GM19372 (cell line): ENCODE measurements around the gene ZSWIM4.
"Not testable (repeated sequence)": the region's sequence is repeated elsewhere in the genome, so short reads cannot be mapped to it uniquely, and the experiment has no call there.

Experiments used
- ATAC-seq: cut with Tn5 transposase; IDR thresholded peaks from one replicate; pipeline ENCODE4 v1.9.1; 2021; ENCODE audit warnings: mild to moderate bottlenecking, low read depth, moderate library complexity; ENCODE audit not compliant: unreplicated experiment

The ZSWIM4 gene

DNA sequence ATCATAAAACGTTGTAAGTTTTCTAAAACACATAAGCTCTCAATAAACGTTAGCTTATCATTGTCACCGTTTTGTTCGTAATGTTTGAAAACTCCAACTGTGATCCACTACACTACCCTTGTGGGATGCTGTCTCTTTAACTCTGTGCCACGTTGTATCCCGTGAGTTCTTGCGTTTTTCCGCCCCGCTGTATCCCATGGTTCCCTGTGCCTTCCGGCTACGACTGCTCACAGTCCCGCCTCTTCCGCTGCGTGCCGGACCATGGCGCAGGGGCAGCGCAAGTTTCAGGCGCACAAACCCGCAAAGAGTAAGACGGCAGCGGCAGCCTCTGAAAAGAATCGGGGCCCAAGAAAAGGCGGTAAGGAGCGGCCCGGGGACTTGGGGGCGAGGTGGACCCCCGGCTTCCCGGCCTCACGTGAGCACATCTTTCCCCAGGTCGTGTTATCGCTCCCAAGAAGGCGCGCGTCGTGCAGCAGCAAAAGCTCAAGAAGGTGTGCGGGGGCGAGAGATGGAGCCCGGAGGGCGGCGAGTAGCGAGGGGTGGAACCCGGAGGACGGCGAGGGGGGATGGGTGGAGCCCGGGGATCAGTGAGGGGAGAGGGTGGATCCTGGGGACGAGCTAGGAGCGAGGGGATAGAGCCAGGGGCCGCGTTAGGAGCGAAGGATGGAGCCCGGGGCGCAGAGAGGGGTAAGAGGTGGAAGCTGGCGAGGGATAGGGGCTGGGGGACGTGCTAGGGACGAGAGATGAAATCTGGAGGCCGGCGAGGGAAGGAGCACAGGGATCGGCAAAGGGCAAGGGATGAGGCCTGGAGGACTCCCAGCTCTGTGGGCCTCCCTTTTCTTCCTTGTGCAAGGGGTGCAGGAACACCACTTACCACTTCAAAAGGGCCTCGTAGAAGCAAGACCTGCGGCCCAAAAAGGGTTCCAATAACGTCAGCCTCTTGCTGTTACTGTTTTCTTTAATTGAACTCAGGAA is 20.7 kb upstream of the ZSWIM4 start, which contains the start of gene C19orf53:
Gene C19orf53 (plus strand): TSS at position 240 of the 975 bp plus-strand sequence. CDS start 22 bp downstream, at position 262.
- ATAC-seq: peak; percentile 97

DNA sequence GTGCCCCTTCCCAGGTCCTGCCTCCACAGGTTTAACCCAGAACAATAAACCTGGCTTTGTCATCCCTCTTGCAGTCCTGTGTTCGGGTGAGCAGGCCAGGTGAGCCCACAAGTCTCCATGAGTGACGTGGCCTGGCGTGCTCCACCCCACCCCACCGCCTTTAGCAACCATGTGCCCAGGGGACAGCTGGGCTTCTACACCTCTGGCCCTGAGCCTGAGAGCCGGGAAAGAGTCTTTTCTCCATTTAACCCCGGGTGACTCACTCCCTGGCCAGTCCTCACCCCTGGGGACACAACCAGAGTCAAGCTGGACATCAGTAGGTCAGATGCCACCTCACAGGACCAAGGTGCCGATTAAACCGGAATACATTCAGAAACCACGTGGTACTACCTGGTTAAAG is 16.8 kb upstream of the ZSWIM4 start:
- no peak for ATAC-seq

DNA sequence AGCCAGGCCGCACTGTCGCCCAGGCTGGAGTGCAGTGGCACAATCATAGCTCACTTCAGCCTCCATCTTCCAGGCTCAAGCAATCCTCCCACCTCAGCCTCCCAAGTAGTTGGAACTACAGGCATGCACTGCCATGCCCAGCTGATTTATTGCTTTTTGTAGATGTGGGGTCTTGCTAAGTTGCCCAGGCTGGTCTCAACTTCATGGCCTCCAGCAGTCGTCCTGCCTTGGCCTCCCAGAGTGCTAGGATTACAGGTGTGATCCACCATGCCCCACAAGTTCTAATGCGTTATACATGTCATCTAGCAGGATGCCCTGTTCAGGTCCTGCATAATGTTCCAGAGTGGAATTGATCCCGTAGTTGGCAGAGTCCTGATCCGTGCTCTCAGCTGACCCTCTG is 16.4 kb upstream of the ZSWIM4 start:
- ATAC-seq: no peak

DNA sequence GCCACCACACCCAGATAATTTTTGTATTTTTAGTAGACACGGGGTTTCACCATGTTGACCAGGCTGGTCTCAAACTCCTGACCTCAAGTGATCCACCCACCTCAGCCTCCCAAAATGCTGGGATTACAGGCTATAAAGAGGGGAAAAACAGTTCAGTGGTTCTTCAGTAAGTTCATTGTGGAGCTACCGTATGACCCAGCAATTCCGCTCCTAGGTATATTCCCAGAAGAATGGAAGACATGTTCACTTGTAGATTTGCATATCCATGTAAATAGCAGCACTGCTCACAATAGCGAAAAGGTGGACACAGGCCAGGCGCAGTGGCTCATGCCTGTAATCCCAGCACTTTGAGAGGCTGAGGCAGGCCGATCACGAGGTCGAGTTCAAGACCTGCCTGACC is 15.4 kb upstream of the ZSWIM4 start:
- not testable (repeated sequence) for ATAC-seq

DNA sequence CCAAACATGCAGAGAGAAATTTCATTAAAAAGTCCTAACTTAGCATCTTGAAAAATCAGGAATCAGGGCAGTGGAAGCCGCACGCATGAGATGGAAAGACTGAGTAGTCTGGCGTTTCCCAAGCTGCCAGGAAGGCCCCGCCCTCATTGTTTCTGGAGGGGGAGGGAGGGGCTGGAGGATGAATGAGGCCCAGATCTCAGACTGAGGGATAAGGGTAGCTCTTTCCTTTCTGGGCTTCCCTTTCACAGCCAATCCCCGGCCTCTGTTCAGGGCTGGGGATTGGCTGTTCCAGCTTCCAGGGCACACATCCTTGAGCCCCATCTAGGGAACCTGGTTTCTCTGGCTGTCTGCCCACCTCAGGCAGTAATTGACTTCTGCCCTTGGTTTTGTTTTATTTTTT is 13.7 kb upstream of the ZSWIM4 start:
- no peak for ATAC-seq

DNA sequence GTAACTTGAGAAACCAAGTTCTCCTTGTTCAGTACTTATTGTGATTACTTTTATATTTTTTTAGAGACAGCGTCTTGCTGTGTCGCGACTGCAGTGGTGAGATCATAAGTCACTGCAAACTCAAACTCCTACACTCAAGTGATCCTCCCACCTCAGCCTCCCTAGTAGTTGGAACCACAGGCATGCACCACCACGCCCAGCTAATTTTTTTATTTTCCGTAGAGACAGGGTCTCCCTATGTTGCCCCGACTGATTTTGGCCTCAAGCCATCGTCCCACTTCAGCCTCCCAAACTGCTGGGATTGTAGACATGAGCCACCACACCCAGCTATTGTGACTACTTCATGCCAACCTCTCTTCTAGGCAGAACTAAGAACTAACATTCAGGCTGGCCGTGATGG is 12.7 kb upstream of the ZSWIM4 start:
- ATAC-seq: no peak

DNA sequence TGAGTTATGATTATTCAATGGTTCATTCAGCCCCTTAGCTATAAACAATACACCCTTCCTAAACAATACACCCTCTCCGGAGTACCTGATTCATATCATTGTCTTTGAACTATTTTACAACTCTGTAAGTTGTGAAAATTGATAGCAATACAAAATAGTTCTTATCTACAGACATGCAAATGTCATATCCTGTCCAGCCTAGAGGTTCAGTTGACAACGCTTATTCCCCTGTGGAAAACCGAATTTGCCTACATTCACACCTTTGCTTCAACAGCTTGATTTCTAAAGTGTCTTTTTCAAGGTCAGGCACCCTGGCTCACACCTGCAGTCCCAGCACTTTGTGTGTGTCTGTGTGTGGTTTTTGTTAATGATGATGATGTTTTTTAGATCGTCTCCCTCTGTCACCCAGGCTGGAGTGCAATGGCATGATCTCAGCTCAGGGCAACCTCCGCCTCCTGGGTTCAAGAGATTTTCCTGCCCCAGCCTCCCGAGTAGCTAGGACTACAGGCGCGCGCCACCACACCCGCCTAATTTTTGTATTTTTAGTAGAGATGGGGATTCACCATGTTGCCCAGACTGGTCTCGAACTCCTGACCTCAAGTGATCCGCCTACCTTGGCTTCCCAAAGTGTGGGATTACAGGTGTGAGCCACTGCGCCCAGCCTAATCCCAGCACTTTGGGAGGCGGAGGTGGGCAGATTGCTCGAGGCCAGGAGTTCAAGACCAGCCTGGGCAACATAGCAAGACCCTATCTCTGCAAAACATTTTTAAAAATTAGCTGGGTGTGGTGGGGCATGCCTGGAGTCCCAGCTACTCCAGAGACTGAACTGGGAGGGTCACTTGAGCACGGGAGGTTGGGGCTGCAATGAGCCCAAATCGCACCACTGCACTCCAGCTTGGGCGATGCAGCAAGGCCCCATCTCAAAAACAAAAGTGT is 11.4 kb upstream of the ZSWIM4 start:
- no peak for ATAC-seq

DNA sequence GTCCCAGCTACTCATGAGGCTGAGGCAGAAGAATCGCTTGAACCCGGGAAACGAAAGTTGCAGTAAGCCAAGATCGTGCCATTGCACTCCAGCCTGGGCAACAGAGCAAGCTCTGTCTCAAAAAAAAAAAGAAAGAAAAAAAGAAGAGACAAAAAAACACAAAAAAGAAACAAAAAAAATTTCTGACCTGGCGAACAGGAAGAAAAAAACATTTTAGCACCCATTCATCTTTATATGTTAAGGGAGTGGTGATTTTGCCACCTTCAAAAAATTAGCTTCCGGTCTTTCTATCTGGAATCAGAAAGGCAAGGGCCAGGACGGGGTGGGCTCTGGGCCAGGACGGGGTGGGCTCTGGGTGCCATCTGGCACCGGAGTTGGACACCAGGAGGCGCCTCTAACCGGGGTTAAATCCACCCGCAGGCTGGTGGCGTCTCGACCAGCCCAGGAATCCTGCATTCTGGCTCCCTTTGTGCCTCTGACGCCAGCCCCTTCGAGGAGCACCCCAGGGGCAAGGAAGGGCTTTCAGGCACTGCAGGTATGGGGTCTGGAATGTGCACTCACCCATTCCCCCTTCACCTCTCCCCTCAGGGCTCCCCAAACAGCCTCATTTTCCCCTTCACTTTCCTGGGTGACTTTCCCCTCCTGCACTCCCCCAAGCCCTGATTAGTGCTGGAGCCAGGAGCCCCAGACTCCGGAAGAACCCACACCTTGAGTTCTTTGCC is 10.4 kb upstream of the ZSWIM4 start:
- ATAC-seq: no peak

DNA sequence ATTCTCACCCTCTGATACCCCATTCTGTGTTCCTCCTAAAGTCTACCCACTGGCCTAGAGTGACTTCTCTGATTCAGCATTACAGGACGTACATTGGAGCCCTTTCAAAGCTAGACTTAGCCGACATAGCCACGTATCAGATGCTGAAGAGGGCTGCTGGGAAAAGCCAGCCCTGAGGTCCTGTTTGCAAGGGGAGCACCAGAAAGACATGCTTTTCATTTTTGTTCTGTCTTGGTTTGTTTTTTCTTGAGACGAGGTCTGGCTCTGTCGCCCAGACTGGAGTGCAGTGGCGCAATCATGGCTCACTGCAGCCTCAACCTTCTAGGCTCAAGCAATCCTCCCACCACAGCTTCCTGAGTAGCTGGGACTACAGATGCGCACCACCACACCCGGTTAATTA is 6.3 kb upstream of the ZSWIM4 start:
- ATAC-seq: no peak

DNA sequence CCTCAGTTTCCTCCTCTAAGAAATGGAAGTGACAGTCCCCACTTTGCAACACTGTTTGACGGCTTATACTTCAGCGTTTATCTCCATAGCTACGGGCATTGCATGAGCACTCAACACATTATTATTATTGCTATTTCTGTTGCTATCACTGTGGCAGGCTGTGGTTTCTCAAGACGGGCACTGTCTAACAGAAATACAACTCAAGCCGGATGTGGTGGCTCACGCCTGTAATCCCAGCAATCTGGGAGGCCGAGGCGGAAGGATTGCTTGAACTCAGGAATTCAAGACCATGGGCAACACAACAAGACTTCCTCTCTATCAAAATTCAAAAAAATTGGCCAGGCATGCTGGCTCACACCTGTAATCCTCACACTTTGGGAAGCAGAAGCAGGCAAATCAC is 4.9 kb upstream of the ZSWIM4 start:
- ATAC-seq: no peak

DNA sequence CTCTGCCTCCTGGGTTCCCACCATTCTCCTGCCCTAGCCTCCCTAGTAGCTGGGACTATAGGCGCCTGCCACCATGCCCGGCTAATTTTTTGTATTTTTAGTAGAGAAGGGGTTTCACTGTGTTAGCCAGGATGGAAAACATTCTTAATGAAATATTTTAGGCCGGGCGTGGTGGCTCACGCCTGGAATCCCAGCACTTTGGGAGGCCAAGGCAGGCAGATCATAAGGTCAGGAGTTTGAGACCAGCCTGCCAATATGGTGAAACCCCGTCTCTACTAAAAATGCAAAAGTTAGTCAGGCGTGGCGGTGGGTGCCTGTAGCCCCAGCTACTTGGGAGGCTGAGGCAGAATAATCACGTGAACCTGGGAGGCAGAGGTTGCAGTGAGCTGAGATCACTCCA is 1.9 kb upstream of the ZSWIM4 start:
- not testable (repeated sequence) for ATAC-seq

DNA sequence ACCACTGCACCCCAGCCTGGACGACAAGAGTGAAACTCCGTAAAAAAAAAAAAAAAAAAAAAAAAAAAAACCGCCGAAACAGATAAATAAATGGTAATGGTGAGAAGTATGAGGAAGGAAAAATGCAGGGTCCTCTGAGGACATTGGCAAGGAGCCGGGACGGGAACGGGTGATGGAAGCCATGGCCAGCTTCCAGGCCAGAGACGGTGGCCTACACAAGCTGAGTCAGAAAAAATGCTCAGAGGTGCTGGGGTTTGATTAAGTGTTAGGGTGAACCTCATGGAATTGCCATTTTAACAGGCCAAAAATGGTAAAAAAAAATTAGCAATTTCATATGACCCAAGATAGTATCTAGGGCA is 866 bp upstream of the ZSWIM4 start:
- ATAC-seq: no peak

DNA sequence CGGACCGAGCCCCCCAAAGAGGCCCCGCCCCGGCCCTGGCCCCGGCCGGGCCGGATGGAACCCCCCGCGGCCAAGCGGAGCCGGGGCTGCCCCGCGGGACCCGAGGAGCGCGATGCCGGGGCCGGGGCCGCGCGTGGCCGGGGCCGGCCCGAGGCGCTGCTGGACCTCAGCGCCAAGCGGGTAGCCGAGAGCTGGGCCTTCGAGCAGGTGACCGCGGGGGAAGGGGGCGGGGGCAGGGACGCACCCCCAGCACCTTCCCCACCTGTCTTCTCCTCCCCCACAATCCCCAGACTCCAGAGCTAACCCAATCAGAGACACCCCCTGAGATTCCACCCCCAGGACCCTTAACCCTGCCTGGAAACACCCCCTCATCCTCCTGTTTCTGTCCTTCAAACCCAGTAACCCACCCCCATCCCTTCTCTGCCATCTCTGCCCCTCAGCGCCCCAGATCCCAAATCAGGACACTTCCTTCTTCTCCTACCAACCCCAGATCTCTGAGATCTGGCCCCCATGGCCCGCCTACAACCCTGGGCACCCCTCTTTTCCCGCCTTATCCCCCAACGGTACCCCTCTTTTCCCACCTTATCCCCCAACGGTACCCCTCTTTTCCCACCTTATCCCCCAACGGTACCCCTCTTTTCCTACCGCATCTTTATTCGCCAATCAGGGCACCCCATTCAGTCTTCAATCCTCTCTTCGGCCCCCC is 505 bp downstream of the ZSWIM4 start:
- peak; percentile 23 for ATAC-seq

DNA sequence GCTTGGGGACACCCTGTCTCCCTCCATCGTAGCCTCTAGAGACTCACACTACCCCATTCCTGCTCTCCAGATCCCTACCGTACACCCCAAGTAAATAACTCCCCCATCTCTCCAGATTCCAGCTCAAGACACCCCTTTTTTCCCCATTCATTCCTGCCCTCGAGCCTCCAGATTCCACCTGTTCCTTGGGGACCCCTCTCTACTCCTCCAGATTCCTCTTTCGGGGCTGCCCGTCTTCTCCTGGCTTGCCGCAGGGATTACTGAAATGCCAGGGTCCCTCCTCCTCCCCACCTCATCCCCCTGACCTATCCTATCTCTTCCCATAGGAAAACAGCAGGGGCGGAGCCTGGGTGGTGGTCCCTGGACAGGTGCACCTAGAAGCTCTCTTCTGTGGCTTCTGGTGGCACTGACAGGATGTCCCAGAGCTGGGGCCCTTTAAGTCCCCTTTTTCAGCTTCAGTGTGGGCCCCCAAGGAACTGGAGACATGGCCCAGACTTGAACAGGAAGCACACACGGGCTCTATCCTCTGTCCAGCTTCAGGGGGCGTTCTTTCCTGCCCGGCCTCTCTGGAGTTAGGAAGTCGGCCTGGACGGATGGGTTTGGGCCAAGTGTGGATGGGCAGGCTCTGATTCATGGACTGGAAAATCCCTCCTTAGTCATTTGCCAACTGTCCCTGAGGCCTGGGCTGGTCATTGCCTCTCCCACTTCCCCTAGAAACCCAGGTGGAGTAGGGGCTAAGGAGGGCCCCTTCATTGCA is 1.2 kb downstream of the ZSWIM4 start:
- ATAC-seq: no peak

DNA sequence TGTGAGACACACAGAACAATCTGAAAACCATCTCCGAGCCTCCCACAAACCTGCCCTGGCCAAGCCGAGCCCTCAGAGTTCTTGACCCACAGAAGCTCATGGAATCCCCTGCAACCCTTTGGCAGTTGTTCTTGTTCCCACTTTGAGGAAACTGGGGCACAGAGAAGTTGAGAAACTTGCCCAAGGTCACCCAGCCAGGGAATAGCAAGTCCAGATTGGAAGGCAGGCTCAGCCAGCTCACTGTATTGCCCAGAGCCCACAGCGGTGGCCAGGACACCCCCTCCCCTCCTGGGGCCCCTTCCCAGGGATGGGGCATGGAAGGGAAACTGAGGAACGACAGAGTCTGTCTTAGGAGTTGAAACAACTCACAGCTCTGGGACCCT is 1.8 kb downstream of the ZSWIM4 start:
- no peak for ATAC-seq

DNA sequence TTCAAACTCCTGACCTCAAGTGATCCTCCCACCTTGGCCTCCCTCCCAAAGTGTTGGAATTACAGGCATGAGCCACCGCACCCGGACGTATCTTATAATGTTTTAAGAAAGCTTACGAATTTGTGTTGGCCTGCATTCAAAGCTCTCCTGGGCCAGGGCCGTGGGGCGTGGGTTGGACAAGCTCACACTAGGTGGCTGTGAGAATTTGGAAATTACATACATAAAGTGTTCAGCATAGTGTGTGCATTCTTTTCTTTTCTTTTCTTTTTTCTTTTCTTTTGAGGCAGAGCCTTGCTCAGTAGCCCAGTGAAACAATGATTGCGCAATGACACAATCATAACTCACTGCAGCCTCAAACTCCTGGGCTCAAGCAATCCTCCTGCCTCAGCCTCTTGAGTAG is 2.6 kb downstream of the ZSWIM4 start:
- no peak for ATAC-seq

DNA sequence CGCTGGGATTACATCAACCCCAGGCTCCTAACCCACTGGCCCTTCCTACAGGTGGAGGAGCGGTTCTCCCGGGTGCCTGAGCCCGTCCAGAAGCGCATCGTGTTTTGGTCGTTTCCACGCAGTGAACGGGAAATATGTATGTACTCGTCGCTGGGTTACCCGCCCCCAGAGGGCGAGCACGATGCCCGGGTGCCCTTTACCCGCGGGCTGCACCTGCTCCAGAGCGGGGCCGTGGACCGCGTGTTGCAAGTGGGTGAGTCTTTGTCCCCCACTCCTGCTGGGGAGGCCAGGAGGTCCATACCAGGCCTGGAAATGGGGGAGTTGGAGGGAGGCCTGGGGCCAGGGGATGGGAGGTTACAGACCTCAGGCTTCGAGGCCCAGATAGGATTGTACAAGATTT is 4.4 kb downstream of the ZSWIM4 start:
- ATAC-seq: no peak

DNA sequence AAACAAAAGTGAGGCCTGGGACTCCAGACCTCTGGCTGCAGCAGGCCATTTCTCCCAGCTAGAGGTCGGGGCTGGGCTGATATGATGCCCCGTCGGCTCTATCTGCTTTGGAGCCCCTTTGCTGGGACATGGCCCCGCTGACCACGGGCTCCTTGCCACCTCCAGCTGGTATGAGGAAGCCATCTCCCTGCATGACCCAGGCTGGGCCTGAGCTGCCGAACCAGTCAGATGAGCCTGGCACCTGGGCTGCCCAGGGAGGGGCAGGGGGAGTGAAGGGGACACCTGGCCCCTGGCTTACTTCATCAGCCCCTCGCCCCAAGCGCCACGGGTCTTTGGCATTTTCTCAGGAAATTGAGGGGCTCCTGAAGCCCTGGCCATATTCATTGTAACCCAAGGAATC is 7.8 kb downstream of the ZSWIM4 start:
- ATAC-seq: no peak
